HG03565 (cell line): ENCODE data around the gene TAS2R38.
A peak's percentile ranks its signal among the peaks of the same experiment; 100 is the strongest.

Experiments used
- ATAC-seq: cut with Tn5 transposase; IDR thresholded peaks from one replicate; pipeline ENCODE4 v1.9.1; 2021; ENCODE audit warnings: mild to moderate bottlenecking, moderate library complexity; ENCODE audit not compliant: unreplicated experiment

Gene TAS2R38

GRCh38 chr7:141976524-141977245 lies 3.1 kb upstream of the TAS2R38 start:
- no peak for ATAC-seq

- peak; percentile 71 for ATAC-seq
Measured at GRCh38 chr7:141975806-141976523, 2.4 kb upstream of the TAS2R38 start.

GRCh38 chr7:141974831-141975230 lies 1.3 kb upstream of the TAS2R38 start:
- ATAC-seq: no peak

GRCh38 chr7:141960687-141961422 lies 12.7 kb downstream of the TAS2R38 start:
- peak; percentile 96 for ATAC-seq

- ATAC-seq: no peak
Measured at GRCh38 chr7:141956084-141956483, 17.5 kb downstream of the TAS2R38 start.

- no peak for ATAC-seq
Measured at GRCh38 chr7:141954334-141954733, 19.2 kb downstream of the TAS2R38 start.

GRCh38 chr7:141952461-141952860 lies 21.1 kb downstream of the TAS2R38 start:
- no peak for ATAC-seq

- no peak for ATAC-seq
Measured at GRCh38 chr7:141950806-141951205, 22.8 kb downstream of the TAS2R38 start.

GRCh38 chr7:141949911-141950310 lies 23.7 kb downstream of the TAS2R38 start:
- no peak for ATAC-seq

- no peak for ATAC-seq
Measured at GRCh38 chr7:141949451-141949850, 24.1 kb downstream of the TAS2R38 start.

GRCh38 chr7:141949021-141949420 lies 24.6 kb downstream of the TAS2R38 start:
- ATAC-seq: no peak

- ATAC-seq: no peak
Measured at GRCh38 chr7:141946796-141947195, 26.8 kb downstream of the TAS2R38 start, which contains the start of gene CLEC5A. TSS of gene CLEC5A (minus strand) at chr7:141946974. CDS start at chr7:141946292, 682 bp downstream.

- no peak for ATAC-seq
Measured at GRCh38 chr7:141945356-141945755, 28.2 kb downstream of the TAS2R38 start.

GRCh38 chr7:141944811-141945210 lies 28.8 kb downstream of the TAS2R38 start:
- ATAC-seq: no peak

- ATAC-seq: no peak
Measured at GRCh38 chr7:141943846-141944245, 29.7 kb downstream of the TAS2R38 start.

- ATAC-seq: no peak
Measured at GRCh38 chr7:141941075-141941474, 32.5 kb downstream of the TAS2R38 start.

GRCh38 chr7:141930211-141930610 lies 43.4 kb downstream of the TAS2R38 start:
- no peak for ATAC-seq

- no peak for ATAC-seq
Measured at GRCh38 chr7:141928845-141929195, 44.8 kb downstream of the TAS2R38 start.

GRCh38 chr7:141928146-141928844 lies 45.3 kb downstream of the TAS2R38 start:
- no peak for ATAC-seq
